Measurements from ENCODE around the gene DISC1.

DNA sequence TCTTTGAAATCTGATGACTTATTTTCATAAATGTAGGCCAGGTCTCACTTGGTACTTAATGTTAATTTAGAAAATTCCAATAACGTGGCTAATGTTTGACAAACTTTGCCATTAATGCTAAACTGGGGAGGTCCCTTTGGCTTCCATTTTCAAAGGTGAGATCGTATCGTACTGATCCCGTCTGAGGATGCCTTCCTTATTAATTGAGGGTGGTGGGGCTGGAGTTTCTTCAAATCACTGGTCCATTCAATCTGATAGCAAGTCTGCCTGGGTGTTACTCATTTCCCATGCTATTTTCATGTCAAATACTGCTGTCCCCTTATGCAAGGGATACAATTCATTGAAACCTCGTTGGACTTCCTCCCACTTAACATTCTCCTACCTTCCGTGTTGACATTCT is 327.1 kb downstream of the DISC1 start:
- TF ChIP-seq, protein P1, sequence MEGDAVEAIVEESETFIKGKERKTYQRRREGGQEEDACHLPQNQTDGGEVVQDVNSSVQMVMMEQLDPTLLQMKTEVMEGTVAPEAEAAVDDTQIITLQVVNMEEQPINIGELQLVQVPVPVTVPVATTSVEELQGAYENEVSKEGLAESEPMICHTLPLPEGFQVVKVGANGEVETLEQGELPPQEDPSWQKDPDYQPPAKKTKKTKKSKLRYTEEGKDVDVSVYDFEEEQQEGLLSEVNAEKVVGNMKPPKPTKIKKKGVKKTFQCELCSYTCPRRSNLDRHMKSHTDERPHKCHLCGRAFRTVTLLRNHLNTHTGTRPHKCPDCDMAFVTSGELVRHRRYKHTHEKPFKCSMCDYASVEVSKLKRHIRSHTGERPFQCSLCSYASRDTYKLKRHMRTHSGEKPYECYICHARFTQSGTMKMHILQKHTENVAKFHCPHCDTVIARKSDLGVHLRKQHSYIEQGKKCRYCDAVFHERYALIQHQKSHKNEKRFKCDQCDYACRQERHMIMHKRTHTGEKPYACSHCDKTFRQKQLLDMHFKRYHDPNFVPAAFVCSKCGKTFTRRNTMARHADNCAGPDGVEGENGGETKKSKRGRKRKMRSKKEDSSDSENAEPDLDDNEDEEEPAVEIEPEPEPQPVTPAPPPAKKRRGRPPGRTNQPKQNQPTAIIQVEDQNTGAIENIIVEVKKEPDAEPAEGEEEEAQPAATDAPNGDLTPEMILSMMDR (IDR thresholded peaks at IDR 0.05) = no peak
- TF ChIP-seq POLR2A (IDR thresholded peaks at IDR 0.05) (no peak), POLR2AphosphoS5 (IDR thresholded peaks at IDR 0.05) (no peak)
